IMR-90 (cell line): ENCODE data around the gene EML6. TPM values are rescaled to one million over a fixed set of nuclear protein-coding genes. Genes with fewer than 3 reads are reported as not detected.

ENCODE experiments used
- ATAC-seq: fragments of 200-7000 bp; cut with Tn5 transposase; 2 replicates; pipeline ENCODE4 v1.9.1; 2020; ENCODE audit warnings: low read depth, mild to moderate bottlenecking, moderate library complexity
- BruUV-seq: library from RNA; stranded (reverse); fragments of 400-500 nt; replicated peaks from 2 replicates; lab custom pipeline; 2021; lab: Mats Ljungman, UMichigan
- CTCF ChIA-PET: fragments of 300-600 bp; formaldehyde crosslinking; extraction: SDS; loops from one replicate; lab custom pipeline; 2021; ENCODE audit warnings: antibody characterized with exemption; lab: Yijun Ruan, JAX
- POLR2A ChIA-PET: fragments of 300-600 bp; sonication (Branson Sonifier 250); formaldehyde crosslinking; loops from one replicate; lab custom pipeline; 2022; ENCODE audit warnings: antibody characterized with exemption; ENCODE audit not compliant: unreplicated experiment; lab: Charles Lee
- DNase-seq: peaks from one replicate; pipeline ENCODE4 v3.0.0; 2013
- H2AFZ ChIP-seq: replicated peaks from 2 replicates; pipeline ENCODE3; 2013; ENCODE audit warnings: low read length, mild to moderate bottlenecking; ENCODE audit not compliant: poor library complexity
- H2AK5ac ChIP-seq: 2 replicates; pipeline ENCODE4 v1.6.1; 2013; ENCODE audit warnings: low read depth, low read length, inconsistent platforms
- H2AK9ac ChIP-seq: replicated peaks from 2 replicates; pipeline ENCODE3; 2013; ENCODE audit warnings: mild to moderate bottlenecking, low read depth, low read length, moderate library complexity; ENCODE audit not compliant: poor library complexity
- H2BK120ac ChIP-seq: 2 replicates; pipeline ENCODE4 v1.6.1; 2013; ENCODE audit warnings: low read depth, low read length, inconsistent platforms
- H2BK15ac ChIP-seq: 3 replicates; pipeline ENCODE4 v1.6.1; 2013; ENCODE audit warnings: low read depth, low read length, inconsistent platforms
- H2BK20ac ChIP-seq: 2 replicates; pipeline ENCODE4 v1.6.1; 2013; ENCODE audit warnings: low read depth, mild to moderate bottlenecking, inconsistent platforms, low read length, moderate library complexity
- H2BK5ac ChIP-seq: 2 replicates; pipeline ENCODE4 v1.6.1; 2013; ENCODE audit warnings: mild to moderate bottlenecking, low read depth, low read length, inconsistent platforms; ENCODE audit not compliant: poor library complexity, severe bottlenecking
- H3K14ac ChIP-seq: replicated peaks from 2 replicates; pipeline ENCODE4 v1.6.1; 2013; ENCODE audit warnings: low read depth, low read length, inconsistent platforms
- H3K18ac ChIP-seq: 2 replicates; pipeline ENCODE4 v1.6.1; 2013; ENCODE audit warnings: low read depth, low read length, control low read depth
- H3K23ac ChIP-seq: 2 replicates; pipeline ENCODE4 v1.6.1; 2013; ENCODE audit warnings: low read depth, low read length, inconsistent platforms
- H3K27ac ChIP-seq: 2 replicates; pipeline ENCODE4 v1.5.1; 2013; ENCODE audit warnings: mild to moderate bottlenecking, control low read depth, low read length; ENCODE audit not compliant: insufficient read depth
- H3K27me3 ChIP-seq: 2 replicates; pipeline ENCODE4 v1.6.1; 2013; ENCODE audit warnings: low read length; ENCODE audit not compliant: control insufficient read depth, insufficient read depth
- H3K36me3 ChIP-seq: 2 replicates; pipeline ENCODE4 v1.6.1; 2013; ENCODE audit warnings: low read length, mixed read lengths; ENCODE audit not compliant: control insufficient read depth, insufficient read depth
- H3K4ac ChIP-seq: 2 replicates; pipeline ENCODE4 v1.6.1; 2013; ENCODE audit warnings: low read depth, low read length, inconsistent platforms
- H3K4me1 ChIP-seq: 2 replicates; pipeline ENCODE4 v1.6.1; 2013; ENCODE audit warnings: low read length, mixed read lengths; ENCODE audit not compliant: control insufficient read depth, insufficient read depth
- H3K4me2 ChIP-seq: 2 replicates; pipeline ENCODE4 v1.6.1; 2013; ENCODE audit warnings: low read depth, mild to moderate bottlenecking, control low read depth, low read length, moderate library complexity
- H3K4me3 ChIP-seq: 2 replicates; pipeline ENCODE4 v1.5.1; 2013; ENCODE audit warnings: low read depth, mild to moderate bottlenecking, control low read depth, low read length, moderate library complexity; ENCODE audit not compliant: insufficient read depth
- H3K56ac ChIP-seq: 2 replicates; pipeline ENCODE4 v1.6.1; 2013; ENCODE audit warnings: low read length, inconsistent platforms; ENCODE audit not compliant: insufficient read depth; ENCODE audit errors: extremely low read depth
- H3K79me1 ChIP-seq, 2 experiments: 2 replicates each; pipeline ENCODE4 v1.6.1; 2013; ENCODE audit warnings: low read length in 2 of 2, inconsistent platforms in 1 of 2, low read depth in 1 of 2
- H3K9ac ChIP-seq: 2 replicates; pipeline ENCODE4 v1.6.1; 2013; ENCODE audit warnings: low read depth, low read length, control low read depth
- H3K9me1 ChIP-seq: 2 replicates; pipeline ENCODE4 v1.6.1; 2013; ENCODE audit warnings: low read length, inconsistent platforms; ENCODE audit not compliant: insufficient read depth
- H3K9me3 ChIP-seq: 2 replicates; pipeline ENCODE4 v1.6.1; 2013; ENCODE audit warnings: low read length; ENCODE audit not compliant: control insufficient read depth, insufficient read depth
- H4K20me1 ChIP-seq: 2 replicates; pipeline ENCODE4 v1.6.1; 2013; ENCODE audit warnings: low read length, inconsistent platforms; ENCODE audit not compliant: insufficient read depth
- H4K5ac ChIP-seq: 2 replicates; pipeline ENCODE4 v1.6.1; 2013; ENCODE audit warnings: mild to moderate bottlenecking, low read depth, low read length, control low read depth
- H4K8ac ChIP-seq, 2 experiments: 2 replicates each; pipeline ENCODE4 v1.6.1; 2013; ENCODE audit warnings: low read depth in 2 of 2, low read length in 2 of 2, control low read depth in 1 of 2, inconsistent platforms in 1 of 2
- H4K91ac ChIP-seq: 2 replicates; pipeline ENCODE4 v1.6.1; 2013; ENCODE audit warnings: low read depth, low read length, inconsistent platforms; ENCODE audit not compliant: insufficient read depth
- BHLHE40 ChIP-seq: fragments of 150-350 bp; IDR thresholded peaks from 2 replicates; pipeline ENCODE4 v1.6.1; 2016; ENCODE audit warnings: mild to moderate bottlenecking, low read depth, low read length
- FOS ChIP-seq: fragments of 150-350 bp; IDR thresholded peaks from 2 replicates; pipeline ENCODE4 v1.6.1; 2016; ENCODE audit warnings: low read depth, low read length
- POLR2A ChIP-seq: IDR thresholded peaks from 2 replicates; pipeline ENCODE4 v1.6.1; 2012; ENCODE audit warnings: mild to moderate bottlenecking, low read depth, low read length
- RFX5 ChIP-seq: IDR thresholded peaks from 2 replicates; pipeline ENCODE4 v1.8.0; 2012; ENCODE audit warnings: low read depth, mild to moderate bottlenecking, low read length, moderate library complexity
- SMC3 ChIP-seq: fragments of 150-350 bp; IDR thresholded peaks from 2 replicates; pipeline ENCODE4 v1.6.1; 2016; ENCODE audit warnings: low read depth, mild to moderate bottlenecking, antibody characterized with exemption, low read length, moderate library complexity
- WGBS, 2 experiments: methylation state at CpG; one replicate each; pipeline versions ENCODE4 v1.1.5 to v1.1.7; 2013; ENCODE audit warnings: missing lambda C conversion rate in 2 of 2; ENCODE audit not compliant: insufficient read length in 1 of 2; ENCODE audit errors: extremely low coverage in 2 of 2; 5-methylcytosine and 5-hydroxymethylcytosine counted together
- dilution Hi-C: fragments of 300-500 bp; cut with HindIII; formaldehyde crosslinking; loops from one replicate; pipeline ENCODE4 v1.14.3; 2018; ENCODE audit warnings: low sequenced_read_pairs; ENCODE audit not compliant: unreplicated experiment
- in situ Hi-C: fragments of 300-500 bp; cut with MboI; formaldehyde crosslinking; loops from 3 replicates; pipeline ENCODE4 v1.14.3; 2019; ENCODE audit warnings: low sequenced_read_pairs, inconsistent platforms, mixed read lengths
- intact Hi-C: fragments of 100-400 bp; cut with micrococcal nuclease; formaldehyde crosslinking; loops from 2 replicates; pipeline ENCODE4 v1.10.0; 2022
- polyA plus RNA-seq, 3 experiments: library from polyadenylated mRNA; depleted of rRNA; stranded (reverse); fragments of >200 nt; gene quantifications; 2 replicates each; pipeline ENCODE4 v1.2.3, GENCODE V29; 2012; ENCODE audit warnings: low replicate concordance in 1 of 3
- total RNA-seq: library from RNA; depleted of rRNA; stranded (reverse); fragments of >200 nt; gene quantifications from 2 replicates; pipeline ENCODE4 v1.2.3, GENCODE V29; 2012
- TF ChIP-seq, protein P1 (sequence below): fragments of 150-350 bp; IDR thresholded peaks from 2 replicates; pipeline ENCODE4 v1.6.1; 2016; ENCODE audit warnings: low read depth, mild to moderate bottlenecking, low read length, moderate library complexity, borderline replicate concordance

EML6 gene
- total and polyA plus RNA-seq, 2 of the 4 experiments (the other 2 are of a cell fraction) = 0.18 to 0.19 TPM

DNA sequence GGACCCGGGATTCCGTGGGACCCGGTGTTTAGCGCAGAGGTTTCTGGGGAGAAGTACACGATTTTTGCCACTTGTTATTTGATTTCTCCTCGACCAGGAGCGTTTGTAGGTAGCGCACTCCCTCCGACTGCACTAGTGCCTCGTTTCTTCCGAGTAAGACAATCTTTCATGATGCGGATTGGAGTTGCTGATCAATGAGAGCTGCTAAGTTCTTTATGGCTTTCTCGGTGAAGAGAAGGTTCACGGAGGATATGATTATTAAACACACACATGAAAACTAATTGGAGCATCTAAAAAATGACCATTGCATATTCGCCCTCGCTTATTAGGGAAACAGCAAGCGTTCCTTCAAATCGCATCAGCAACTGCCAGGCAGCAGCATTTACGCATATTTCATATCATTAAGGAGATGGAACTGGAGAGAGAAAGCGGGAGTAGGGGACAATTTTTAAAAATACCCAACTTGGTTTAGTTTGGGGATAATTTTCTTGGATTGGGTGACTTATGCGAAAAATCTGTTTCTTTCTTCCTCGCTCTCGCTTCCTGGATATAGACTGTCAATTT is 616 bp downstream of the EML6 start:
- no peak overlapping the region for H4K8ac ChIP-seq
- intact Hi-C loops = loop anchor here (2.0 to 10.0 kb wide), 4 partner anchors 115 to 443 kb away; no protein-coding TSS in a partner anchor
- POLR2A ChIA-PET = no interaction called here

More for the DNA sequence above, 616 bp downstream of the EML6 start:
- DNase-seq (peak; percentile 17), ATAC-seq (no peak)
- CTCF ChIA-PET = no interaction called here
- Histone ChIP-seq H4K91ac (no peak overlapping the region), H2BK20ac (no peak overlapping the region), H3K56ac (no peak overlapping the region), H3K4me2 (peak overlapping the region; percentile 99), H3K27me3 (peaks cover 27% of the 10 kb centered on the region), H2BK15ac (no peak overlapping the region), H2AK9ac (no peak overlapping the region), H3K9me1 (peaks cover 1% of the 10 kb centered on the region; the same call in 1 of the 2 replicates), H2BK120ac (no peak overlapping the region), H3K9me3 (no peaks in the 10 kb centered on the region), H4K20me1 (peaks cover 3% of the 10 kb centered on the region; the same call in 1 of the 2 replicates), H3K23ac (peak overlapping the region; percentile 88), H3K9ac (peak overlapping the region; percentile 46; the same call in 1 of the 2 replicates), H3K4ac (no peak overlapping the region), H4K5ac (no peak overlapping the region), H3K4me3 (peak overlapping the region; percentile 82), H2AK5ac (no peak overlapping the region), H2BK5ac (no peak overlapping the region), H3K36me3 (no peaks in the 10 kb centered on the region), H3K27ac (no peak overlapping the region; the same call in 1 of the 2 replicates), H3K18ac (no peak overlapping the region), H3K79me1 (no peaks in the 10 kb centered on the region), H3K14ac (no peak overlapping the region), H2AFZ (peak overlapping the region; percentile 96), H3K4me1 (peaks cover 3% of the 10 kb centered on the region; the same call in 1 of the 2 replicates)
- no TSS peak for BruUV-seq
- in situ Hi-C loops (no loop called here), dilution Hi-C loops (no loop called here)
- WGBS, 2 experiments = no CpG with 5 or more reads among the region's 23 CpGs
- TF ChIP-seq BHLHE40 (no peak), RFX5 (no peak), SMC3 (no peak), FOS (no peak), POLR2A (no peak)
- TF ChIP-seq, protein P1, sequence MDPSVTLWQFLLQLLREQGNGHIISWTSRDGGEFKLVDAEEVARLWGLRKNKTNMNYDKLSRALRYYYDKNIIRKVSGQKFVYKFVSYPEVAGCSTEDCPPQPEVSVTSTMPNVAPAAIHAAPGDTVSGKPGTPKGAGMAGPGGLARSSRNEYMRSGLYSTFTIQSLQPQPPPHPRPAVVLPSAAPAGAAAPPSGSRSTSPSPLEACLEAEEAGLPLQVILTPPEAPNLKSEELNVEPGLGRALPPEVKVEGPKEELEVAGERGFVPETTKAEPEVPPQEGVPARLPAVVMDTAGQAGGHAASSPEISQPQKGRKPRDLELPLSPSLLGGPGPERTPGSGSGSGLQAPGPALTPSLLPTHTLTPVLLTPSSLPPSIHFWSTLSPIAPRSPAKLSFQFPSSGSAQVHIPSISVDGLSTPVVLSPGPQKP = no peak
